ENCODE data around the gene SYNC. TPM values are rescaled to one million over a fixed set of nuclear protein-coding genes. Genes with fewer than 3 reads are reported as not detected.

Gene SYNC
- total and polyA plus RNA-seq, 2 of the 8 experiments (the other 6 are each of a cell fraction or from before 2014, with no cell fraction given), result 0.06 to 0.17 TPM

- TF ChIP-seq TCF12 (IDR thresholded peaks at IDR 0.05; ENCODE audit: low read depth, low read length) (peak; percentile 84; the same call in 1 of the 2 replicates), CEBPB (IDR thresholded peaks at IDR 0.05; ENCODE audit: low read depth, low read length) (no peak), EZH2 (IDR thresholded peaks at IDR 0.05; ENCODE audit: low read depth, low read length, severe bottlenecking) (no peak), NRF1 (IDR thresholded peaks at IDR 0.05; ENCODE audit: low read depth, low read length) (no peak), TEAD4 (IDR thresholded peaks at IDR 0.05; ENCODE audit: low read depth, low read length) (peak; percentile 87; the same call in 1 of the 2 replicates), GTF2F1 (IDR thresholded peaks at IDR 0.05; ENCODE audit: borderline replicate concordance, low read depth, low read length) (no peak), HDAC2 (IDR thresholded peaks at IDR 0.05; ENCODE audit: borderline replicate concordance in 1 of 2, low read depth in 2 of 2, low read length in 2 of 2) (peak; percentile 86 to 96; a peak in 1 of 4 replicates), CREB1 (IDR thresholded peaks at IDR 0.05) (0 out of 2 replicates have a peak, but pooled peaks have one; percentile 26), BCL11A (IDR thresholded peaks at IDR 0.05; ENCODE audit: low read depth in 2 of 2, low read length in 2 of 2) (peak in 1 of 2 experiments; percentile 72), SUZ12 (IDR thresholded peaks at IDR 0.05; ENCODE audit: low read length) (no peak), CHD1 (IDR thresholded peaks at IDR 0.05; ENCODE audit: low read depth, low read length) (no peak), KDM1A (IDR thresholded peaks at IDR 0.05; ENCODE audit: borderline replicate concordance, low read length) (peak; percentile 65; the same call in 1 of the 2 replicates), JUND (IDR thresholded peaks at IDR 0.05; ENCODE audit: low read length) (no peak), CHD2 (IDR thresholded peaks at IDR 0.05; ENCODE audit: low read length) (no peak), POU5F1 (IDR thresholded peaks at IDR 0.05; ENCODE audit: low read depth, low read length) (0 out of 2 replicates have a peak, but pooled peaks have one; percentile 56)
- TF ChIP-seq, protein P1, sequence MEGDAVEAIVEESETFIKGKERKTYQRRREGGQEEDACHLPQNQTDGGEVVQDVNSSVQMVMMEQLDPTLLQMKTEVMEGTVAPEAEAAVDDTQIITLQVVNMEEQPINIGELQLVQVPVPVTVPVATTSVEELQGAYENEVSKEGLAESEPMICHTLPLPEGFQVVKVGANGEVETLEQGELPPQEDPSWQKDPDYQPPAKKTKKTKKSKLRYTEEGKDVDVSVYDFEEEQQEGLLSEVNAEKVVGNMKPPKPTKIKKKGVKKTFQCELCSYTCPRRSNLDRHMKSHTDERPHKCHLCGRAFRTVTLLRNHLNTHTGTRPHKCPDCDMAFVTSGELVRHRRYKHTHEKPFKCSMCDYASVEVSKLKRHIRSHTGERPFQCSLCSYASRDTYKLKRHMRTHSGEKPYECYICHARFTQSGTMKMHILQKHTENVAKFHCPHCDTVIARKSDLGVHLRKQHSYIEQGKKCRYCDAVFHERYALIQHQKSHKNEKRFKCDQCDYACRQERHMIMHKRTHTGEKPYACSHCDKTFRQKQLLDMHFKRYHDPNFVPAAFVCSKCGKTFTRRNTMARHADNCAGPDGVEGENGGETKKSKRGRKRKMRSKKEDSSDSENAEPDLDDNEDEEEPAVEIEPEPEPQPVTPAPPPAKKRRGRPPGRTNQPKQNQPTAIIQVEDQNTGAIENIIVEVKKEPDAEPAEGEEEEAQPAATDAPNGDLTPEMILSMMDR (IDR thresholded peaks at IDR 0.05; ENCODE audit: control extremely low read depth in 1 of 3, insufficient read depth in 1 of 3, low read depth in 1 of 3, low read length in 3 of 3), result no peak
- TF ChIP-seq, protein P2, sequence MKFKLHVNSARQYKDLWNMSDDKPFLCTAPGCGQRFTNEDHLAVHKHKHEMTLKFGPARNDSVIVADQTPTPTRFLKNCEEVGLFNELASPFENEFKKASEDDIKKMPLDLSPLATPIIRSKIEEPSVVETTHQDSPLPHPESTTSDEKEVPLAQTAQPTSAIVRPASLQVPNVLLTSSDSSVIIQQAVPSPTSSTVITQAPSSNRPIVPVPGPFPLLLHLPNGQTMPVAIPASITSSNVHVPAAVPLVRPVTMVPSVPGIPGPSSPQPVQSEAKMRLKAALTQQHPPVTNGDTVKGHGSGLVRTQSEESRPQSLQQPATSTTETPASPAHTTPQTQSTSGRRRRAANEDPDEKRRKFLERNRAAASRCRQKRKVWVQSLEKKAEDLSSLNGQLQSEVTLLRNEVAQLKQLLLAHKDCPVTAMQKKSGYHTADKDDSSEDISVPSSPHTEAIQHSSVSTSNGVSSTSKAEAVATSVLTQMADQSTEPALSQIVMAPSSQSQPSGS (IDR thresholded peaks at IDR 0.05; ENCODE audit: low read length), result no peak; the same call in 1 of the 2 replicates
- TF ChIP-seq, protein P3, sequence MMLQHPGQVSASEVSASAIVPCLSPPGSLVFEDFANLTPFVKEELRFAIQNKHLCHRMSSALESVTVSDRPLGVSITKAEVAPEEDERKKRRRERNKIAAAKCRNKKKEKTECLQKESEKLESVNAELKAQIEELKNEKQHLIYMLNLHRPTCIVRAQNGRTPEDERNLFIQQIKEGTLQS (IDR thresholded peaks at IDR 0.05; ENCODE audit: insufficient read depth, low read depth, low read length), result no peak
Observed at GRCh38 chr1:32736812-32737791, 34.5 kb upstream of the SYNC start (continued).
